Left renal cortex interstitium (tissue), 4 donors: ENCODE results near the gene PERCC1. TPM values are rescaled to one million over a fixed set of nuclear protein-coding genes. Genes with fewer than 3 reads are reported as not detected.
"Not testable (repeated sequence)": the region's sequence is repeated elsewhere in the genome, so short reads cannot be mapped to it uniquely, and the experiment has no call there.

Source experiments
- DNase-seq, 4 donors: peaks; one replicate each; pipeline ENCODE4 v3.0.0-alpha.2; 2013; ENCODE audit warnings: low read depth in 4 of 4, low spot score in 2 of 4, missing footprints in 1 of 4
- polyA plus RNA-seq, 4 donors: library from polyadenylated mRNA; unstranded; fragments of 120-200 nt; gene quantifications; one replicate each; pipeline ENCODE4 v1.2.1, GENCODE V29; 2013; ENCODE audit not compliant: insufficient read length in 4 of 4

Gene PERCC1
- polyA plus RNA-seq, 4 donors = 0.22 TPM; not detected in 3

GRCh38 chr16:1464196-1464893, 33.5 kb downstream of the PERCC1 start:
- DNase-seq = no peak

DNA sequence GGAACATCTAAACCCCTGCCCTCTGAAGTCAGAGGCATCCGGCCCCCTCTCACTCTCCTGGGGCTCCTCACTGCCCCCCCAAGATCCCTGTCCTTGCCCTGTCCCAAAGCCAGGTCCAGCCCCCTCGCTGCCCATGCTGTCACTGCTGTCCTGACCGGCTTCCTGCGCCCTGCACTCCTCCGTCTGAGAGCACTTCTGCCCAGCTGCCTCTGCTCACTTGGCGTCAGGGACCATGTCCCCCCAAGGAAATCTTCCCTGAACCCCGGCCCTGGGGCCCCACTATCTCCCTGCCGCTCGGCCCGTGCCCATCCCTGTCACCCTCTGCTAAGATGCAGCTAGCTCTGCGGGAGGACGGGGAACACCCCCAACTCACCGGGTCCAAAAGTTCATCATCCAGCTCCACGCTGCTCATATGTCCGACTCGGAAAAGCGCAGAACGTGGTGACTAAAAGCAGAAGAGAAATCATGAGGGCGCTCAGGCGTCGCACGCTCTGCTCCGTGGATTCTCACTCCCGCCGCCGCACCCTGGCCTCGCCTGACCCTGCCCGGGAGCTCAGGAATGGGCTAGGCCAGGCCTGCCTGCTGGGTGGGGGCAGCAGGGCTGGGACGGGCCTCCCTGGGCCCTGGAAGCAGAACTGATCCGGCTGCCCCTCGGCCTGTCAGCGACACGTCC, 34.2 kb downstream of the PERCC1 start:
- DNase-seq = no peak

DNA sequence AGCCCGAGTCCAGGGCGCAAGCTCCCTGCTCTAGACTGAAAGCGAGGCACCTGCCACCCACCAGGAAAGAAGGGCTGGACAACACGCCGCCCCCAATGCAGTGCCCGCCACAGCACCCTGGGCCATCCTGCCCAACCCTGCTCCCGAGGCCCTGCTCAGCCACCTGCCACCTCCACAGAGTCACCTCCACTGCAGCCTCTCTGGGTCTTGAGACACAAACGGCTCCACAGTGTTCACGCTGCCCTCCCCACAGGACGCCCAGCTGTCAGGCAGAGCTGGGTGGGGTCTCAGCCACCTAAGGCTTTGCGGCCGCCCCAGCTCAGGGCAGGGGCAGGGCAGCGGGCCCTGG, 34.7 kb downstream of the PERCC1 start:
- DNase-seq = no peak

DNA sequence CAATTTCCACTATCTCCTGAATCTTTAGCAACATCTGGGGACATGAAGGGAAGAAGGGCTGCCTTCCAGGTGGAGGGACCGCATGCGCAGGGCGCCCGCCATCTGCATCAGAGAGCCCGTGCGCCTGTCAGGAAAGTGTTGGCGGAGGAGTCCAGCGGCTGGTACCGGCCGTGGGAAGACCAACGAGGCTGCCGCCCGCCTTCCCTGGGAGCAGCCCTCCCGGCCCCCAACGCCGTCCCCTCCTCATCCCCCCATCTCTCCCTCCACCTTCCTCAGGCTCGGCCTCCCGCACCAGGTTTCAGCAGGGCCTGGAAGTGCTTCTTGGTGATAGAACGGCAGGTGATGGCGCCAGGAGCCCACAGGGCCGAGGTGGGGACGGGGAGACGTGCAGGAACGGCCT, 35.2 kb downstream of the PERCC1 start:
- DNase-seq = no peak

GRCh38 chr16:1466968-1467521, 36.2 kb downstream of the PERCC1 start:
- DNase-seq = no peak

DNA sequence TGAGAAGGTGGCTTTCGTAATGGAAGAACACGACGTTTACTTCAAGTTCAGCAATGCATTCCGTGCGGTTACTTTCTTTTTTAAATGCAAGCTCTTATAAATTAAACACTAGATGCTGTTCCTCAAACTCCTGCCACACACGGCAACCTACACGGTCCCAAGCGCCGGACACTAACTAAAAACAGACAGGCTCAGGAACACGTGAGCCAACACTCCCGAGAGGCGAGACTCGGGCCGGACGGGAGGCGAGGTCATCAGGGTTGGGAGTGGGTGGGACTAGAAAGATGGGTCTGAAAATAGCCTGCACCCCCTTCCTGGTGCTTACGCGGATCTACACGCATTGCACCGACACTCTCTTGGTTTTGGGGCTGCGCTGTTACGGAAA, 37.5 kb downstream of the PERCC1 start:
- no peak for DNase-seq

- not testable (repeated sequence) for DNase-seq
Measured at GRCh38 chr16:1469141-1469540, 38.3 kb downstream of the PERCC1 start.

DNA sequence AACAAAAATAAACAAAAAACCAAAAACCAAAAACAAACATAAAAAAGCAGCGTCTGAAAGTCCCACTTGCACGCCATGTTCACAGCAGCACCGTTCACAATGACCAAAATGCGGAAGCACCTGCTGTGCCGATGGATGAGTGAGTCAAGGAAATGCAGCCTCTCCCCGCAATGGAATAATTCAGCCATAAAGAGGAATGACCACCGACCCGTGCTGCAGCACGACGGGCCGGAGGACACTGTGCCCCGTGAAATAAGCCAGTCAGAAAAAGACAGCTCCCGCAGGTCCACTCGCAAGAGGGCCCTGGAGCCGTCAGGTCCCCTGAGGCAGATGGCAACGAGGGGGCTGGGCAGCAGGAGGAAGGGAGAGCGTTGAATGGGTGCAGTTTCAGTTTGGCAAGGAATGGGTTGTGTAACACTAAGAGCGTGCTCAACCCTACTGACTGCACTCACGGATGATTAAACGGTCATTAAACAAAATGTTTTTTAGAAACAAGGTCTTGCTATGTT, 38.9 kb downstream of the PERCC1 start:
- DNase-seq = no peak

DNA sequence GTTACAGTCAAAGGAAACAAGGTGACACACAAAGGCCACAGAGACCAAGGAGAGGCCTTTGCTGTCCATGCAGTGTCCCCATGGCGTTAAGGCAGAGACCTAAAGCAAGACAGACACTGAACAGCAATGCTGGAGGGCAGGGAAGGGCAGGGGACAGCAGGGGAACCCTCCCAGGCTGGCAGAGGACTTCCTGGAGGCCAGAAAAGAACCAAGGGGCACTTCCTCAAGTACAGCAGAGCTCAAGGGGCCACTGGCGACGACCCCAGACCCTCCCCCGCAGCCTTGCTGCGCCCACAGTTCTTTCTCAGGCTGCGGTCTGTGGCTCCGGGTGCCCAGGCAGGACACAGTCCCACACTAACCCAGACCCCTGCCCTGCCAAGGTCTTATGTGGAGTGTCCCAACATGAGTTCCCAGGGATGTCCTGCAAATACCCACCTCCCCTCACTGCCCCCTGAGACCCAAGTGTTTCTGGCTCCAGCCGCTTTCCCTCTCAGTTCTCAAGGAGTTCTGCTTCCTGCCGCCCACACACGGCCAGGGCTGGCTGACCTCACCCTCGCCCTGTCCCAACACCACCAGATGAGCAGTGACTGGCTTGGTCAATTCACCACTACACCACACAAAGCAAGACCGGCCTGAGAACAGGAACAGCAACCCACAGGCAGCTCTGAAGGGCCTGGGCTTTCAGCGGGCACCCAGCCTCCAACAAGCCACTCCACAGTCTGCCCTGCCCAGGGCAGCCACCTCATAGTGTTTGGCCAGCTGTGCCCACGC, 39.8 kb downstream of the PERCC1 start:
- DNase-seq = no peak

GRCh38 chr16:1471569-1472194, 40.8 kb downstream of the PERCC1 start:
- DNase-seq = no peak

GRCh38 chr16:1472974-1473373, 42.1 kb downstream of the PERCC1 start:
- no peak for DNase-seq

DNA sequence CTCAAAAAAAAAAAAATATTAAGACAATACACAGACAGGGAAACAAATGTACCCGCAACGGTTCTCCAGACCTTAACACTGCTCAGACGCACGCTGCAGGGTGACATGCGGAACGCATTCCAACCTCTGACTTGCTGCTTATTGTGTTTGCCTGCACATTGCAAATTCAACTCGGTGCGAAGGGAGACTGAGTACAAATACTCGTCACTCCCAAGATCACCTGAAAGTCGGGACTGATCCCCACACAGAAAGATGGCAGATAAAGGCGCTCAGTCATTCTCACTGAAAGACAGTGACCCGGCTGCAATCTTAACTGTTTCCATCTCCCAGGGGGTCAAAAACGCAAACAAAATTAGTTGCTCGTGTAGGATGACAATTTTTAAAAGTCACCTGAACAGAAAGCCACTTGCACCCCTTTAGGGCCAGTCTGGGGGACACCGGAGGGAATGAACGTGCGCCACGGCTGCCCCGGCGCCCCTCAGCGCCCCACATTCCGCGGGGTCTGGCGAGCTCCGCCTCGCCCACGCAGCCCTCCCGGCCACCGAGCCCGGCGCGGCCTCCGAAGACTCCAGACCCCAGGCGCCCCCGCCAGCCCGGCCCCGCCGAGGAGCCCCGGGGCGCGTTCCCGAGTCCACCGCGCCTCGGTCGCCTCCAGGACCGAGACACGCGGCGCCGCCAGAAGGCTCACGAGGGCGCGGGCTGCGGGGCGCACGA, 43.4 kb downstream of the PERCC1 start:
- DNase-seq = no peak

- DNase-seq = peak; percentile 17 to 70 (median 58)
Measured at GRCh38 chr16:1474796-1475551, 44.1 kb downstream of the PERCC1 start, which contains the start of gene CLCN7. TSS of gene CLCN7 (minus strand) at chr16:1475028. CDS start at chr16:1474974, 54 bp downstream.

- DNase-seq = no peak
Measured at GRCh38 chr16:1475552-1476114, 44.8 kb downstream of the PERCC1 start.

DNA sequence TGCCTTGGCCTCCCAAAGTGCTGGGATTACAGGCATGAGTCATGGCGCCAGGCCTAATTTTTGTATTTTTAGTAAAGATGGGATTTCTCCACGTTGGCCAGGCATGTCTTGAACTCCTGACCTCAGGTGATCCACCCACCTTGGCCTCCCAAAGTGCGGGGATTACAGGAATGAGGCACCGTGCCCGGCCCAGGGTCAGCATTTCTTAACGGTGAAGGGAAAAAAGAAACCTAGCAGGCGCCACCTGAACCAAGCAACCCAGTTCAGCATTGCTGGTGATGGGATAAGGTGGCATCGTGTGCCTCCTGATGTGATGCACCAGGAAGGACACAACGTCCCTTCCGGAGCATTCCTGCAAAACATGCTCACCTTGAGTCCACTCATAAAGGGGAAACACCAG, 46.2 kb downstream of the PERCC1 start:
- DNase-seq = no peak

DNA sequence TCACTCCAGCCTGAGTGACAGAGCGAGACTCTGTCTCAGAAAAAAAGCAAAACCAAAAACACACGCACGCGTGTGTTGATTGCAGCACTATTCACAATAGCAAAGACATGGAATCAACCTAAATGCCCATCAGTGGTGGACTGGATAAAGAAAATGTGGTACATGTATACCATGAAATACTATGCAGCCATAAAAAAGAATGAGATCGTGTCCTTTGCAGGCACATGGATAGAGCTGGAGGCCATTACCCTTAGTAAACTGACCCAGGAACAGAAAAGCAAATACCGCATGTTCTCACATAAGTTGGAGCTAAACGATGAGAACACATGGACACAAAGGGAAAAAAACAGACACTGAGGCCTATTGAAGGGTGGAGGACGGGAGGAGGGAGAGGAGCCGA, 48.1 kb downstream of the PERCC1 start:
- not testable (repeated sequence) for DNase-seq

DNA sequence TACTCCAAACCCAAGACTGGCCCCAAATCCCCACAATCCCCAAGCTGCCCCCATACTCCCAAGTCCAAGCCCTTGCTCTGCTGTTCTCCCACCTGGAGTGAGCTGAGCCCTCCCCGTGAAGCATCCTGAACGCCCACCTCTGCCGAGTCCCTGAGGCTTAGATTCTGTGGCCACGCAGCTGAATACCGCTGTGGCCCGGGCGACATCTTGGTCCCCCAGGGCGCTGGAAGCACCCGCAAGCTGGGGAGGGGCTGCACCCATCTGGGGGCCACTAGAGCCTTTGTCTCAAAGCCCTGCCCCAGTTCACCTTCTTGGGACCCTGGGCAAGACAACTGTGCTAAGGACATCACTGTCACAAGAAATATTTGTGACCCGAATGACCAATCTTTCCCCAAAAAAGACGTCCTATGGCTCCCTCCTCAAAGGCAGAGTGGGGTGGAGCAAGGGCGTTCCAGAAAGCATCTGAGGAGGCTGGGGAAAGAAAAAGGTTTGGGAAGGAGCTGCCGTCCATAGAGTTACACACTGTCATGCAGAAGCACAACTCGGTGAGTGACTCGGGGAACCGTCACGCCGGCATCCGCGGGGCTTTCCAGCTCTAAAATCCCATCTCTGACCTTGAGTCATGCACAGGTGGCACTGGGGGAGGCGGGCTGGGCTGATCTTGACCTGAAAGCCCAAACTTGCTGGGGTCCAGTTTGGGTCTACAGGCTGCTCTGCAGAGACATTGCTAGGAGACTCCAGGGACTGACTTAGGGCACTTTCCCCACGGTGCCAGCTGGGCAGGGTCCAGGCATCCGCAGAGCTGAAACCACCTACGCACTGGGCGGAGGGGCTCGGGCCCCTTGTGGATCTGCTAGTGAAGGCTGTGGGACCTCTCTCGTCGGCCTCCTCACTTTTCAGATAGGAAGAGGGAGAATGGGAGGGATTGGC, 51.3 kb downstream of the PERCC1 start:
- DNase-seq = no peak
